Subcutaneous adipose tissue (tissue), 4 donors: ENCODE data around the gene CAMTA1. TPM values are rescaled to one million over a fixed set of nuclear protein-coding genes. Genes with fewer than 3 reads are reported as not detected.

ENCODE experiments used
- CTCF ChIP-seq: fragments of 450-650 bp; IDR thresholded peaks from one replicate; pipeline ENCODE4 v1.5.1; 2016; ENCODE audit warnings: low read depth, mild to moderate bottlenecking, control low read depth, antibody characterized with exemption, moderate library complexity
- total RNA-seq, 4 donors: library from RNA; depleted of rRNA; stranded (reverse); fragments of >200 nt; gene quantifications; one replicate each; pipeline ENCODE4 v1.1.0, GENCODE V29; 2016

CAMTA1 gene
- total RNA-seq, 4 donors from 2014 or later: 58.6 to 82.5 (median 78.0) TPM

DNA sequence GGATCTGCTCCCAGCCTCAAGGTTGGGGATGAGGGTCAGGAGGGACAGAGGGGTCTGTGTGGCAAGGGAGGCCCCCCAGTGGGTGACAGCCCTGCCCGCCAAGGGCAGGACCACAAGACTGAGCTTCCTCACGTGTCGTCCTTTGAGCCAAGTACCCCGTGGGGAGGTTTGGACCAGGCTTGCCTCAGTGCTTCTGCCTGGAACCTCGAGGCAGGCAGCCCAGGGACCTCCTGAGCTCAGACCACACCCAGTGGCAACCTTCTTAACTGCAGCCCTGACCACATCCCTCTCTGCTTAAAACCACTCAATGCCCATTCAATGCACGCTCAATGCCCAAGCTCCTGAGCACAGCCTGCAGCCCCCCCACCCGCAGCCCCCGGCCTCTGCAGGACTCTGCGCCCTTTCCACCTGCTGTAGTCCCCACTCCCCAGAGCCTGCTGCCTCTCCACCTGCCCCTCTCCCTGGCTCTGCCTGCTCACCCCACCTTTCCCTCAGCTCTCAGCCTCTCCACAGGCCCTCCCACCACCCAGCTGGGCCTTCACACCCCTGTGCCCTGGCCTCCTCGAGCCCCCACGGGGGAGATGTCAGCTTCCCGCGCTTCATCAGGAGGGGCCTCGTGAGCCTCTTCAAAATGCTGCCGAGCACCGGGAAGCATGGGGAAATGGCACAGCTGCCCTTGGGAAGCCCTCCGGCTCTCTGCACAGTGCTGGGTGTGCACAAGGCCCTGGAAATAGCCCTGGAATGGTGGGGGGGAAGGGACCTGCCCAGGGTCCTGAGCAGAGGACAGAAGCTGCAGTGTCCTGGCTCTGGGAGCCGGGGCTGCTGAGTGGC, 856.5 kb downstream of the CAMTA1 start:
- TF ChIP-seq CTCF: no peak

GRCh38 chr1:7642418-7642704, 857.1 kb downstream of the CAMTA1 start:
- TF ChIP-seq CTCF: no peak

DNA sequence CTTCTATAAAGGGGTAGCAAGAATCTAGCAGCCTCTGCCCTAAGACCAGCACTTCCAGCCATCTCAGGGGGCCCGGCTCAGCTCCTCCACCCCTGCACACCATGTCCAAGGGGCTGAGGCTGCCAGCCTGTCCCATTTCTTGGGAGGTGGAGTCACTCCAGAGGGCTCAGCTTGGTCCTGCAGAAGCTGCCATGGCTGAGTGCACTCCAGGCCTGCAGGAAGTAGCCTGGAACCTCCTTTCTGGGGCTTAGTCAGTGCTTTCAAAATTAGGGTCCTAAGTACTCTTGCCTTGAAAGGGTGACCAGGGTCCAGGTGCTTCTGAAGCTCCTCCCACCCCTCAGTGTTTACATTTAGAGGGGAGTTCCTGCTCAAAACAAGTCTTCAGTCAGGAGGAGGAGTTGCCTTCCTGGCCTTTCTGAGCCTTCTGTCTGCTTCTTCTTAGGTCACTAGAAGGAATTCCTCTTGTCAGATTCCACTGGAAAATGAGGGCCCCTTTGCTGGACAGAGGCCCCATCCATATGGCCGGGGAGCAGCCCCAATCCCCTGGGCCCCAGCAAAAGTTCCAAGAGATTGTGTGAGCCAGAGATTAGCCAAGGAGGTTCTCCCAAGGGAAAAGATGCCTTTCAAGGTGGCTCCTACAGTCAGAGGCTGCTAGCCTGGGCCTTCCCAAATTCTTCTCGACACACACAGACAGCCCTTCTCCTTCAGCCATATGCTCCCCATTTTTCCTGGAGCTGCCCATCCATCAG, 857.7 kb downstream of the CAMTA1 start:
- TF ChIP-seq CTCF: no peak

DNA sequence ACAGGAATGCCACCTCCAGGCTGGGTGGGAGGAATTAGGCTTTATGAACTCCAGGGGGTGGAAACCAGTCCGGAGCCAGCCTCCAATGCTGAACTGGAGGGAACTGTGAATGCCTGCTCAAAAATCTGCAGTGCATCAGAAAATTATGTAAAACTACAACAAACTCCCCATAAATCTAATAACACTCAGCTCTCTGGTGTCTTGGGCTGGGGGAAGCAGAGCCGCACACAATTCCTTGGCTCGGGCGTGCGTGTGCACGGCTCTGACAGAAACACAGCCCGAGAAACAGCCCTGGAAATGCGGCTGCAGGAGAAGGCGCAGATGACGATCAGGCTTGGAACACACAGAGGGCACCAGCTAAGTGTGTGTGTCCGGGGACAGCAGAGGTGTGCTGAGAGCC, 858.3 kb downstream of the CAMTA1 start:
- TF ChIP-seq CTCF: no peak

DNA sequence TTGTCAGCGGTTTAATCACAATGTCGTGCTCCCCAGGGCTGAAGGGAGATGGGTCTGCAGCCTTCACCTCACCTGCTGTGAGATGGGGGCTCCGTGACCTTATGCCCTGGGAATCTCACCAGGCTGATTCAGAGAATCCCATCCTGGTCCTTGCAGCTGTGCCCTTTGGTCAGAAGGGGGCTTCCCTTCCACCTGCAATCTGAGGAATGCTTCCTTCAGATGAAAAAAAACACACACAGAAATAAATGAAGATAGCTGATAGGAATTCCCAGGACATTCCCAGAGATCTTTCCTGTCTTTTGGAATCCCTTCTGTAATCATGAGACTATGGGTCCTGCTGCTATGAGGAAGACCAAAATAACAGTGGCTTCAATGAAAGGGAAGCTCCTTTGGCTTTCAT, 858.8 kb downstream of the CAMTA1 start:
- TF ChIP-seq CTCF: no peak

GRCh38 chr1:7644961-7645750, 859.9 kb downstream of the CAMTA1 start:
- no peak for TF ChIP-seq CTCF

- TF ChIP-seq CTCF: no peak
These were observed 860.4 kb downstream of the CAMTA1 start for GRCh38 chr1:7645751-7646048.
